B cell (primary cell): ENCODE data around the gene HK2. TPM values are rescaled to one million over a fixed set of nuclear protein-coding genes. Genes with fewer than 3 reads are reported as not detected.

ENCODE experiments used
- ATAC-seq: fragments of 200-7000 bp; cut with Tn5 transposase; one replicate; pipeline ENCODE4 v1.10.0; 2021; ENCODE audit warnings: low read depth, mild to moderate bottlenecking, moderate number of reproducible peaks, moderate library complexity
- CTCF ChIA-PET: fragments of 350-600 bp; sonication (Branson Sonifier 250); formaldehyde crosslinking; loops from one replicate; lab custom pipeline; 2021; ENCODE audit warnings: antibody characterized with exemption, inconsistent platforms; lab: Charles Lee
- POLR2A ChIA-PET: fragments of 350-600 bp; sonication (Branson Sonifier 250); formaldehyde crosslinking; loops from one replicate; lab custom pipeline; 2021; ENCODE audit warnings: antibody characterized with exemption; lab: Charles Lee
- DNase-seq: peaks from one replicate; pipeline ENCODE4 v3.0.0; 2013
- H2AFZ ChIP-seq: 2 replicates; pipeline ENCODE4 v1.6.1; 2012; ENCODE audit warnings: mild to moderate bottlenecking, low read depth, low read length; ENCODE audit not compliant: insufficient read depth, poor library complexity, severe bottlenecking
- H3K27ac ChIP-seq, 2 donors: 1 replicate in 1 of 2; 2 replicates in 1 of 2; pipeline ENCODE4 v1.5.1; 2012 to 2013; ENCODE audit warnings: low read length in 2 of 2, mild to moderate bottlenecking in 2 of 2, moderate library complexity in 1 of 2
- H3K27me3 ChIP-seq, 4 experiments: fragments of 200-600 bp in 1 of 4; sonication (generic) in 1 of 4; replicated peaks in 1 of 4; 1 replicate in 2 of 4; 2 replicates in 2 of 4; pipeline versions ENCODE4 v1.6.1 to v1.7.0; 2013 to 2016; ENCODE audit warnings: low read length in 3 of 4, mild to moderate bottlenecking in 2 of 4, mixed read lengths in 1 of 4, moderate library complexity in 1 of 4; ENCODE audit not compliant: insufficient read depth in 4 of 4, control insufficient read depth in 3 of 4; ENCODE audit errors: control extremely low read depth in 1 of 4
- H3K36me3 ChIP-seq, 2 experiments: replicated peaks in 1 of 2; 1 replicate in 1 of 2; 2 replicates in 1 of 2; pipeline versions ENCODE4 v1.6.1 to v1.7.1; 2013; ENCODE audit warnings: low read length in 1 of 2; ENCODE audit not compliant: insufficient read depth in 2 of 2, control insufficient read depth in 1 of 2; ENCODE audit errors: control extremely low read depth in 1 of 2, extremely low read depth in 1 of 2
- H3K4me1 ChIP-seq, 2 donors: fragments of 200-600 bp in 1 of 2; sonication (generic) in 1 of 2; 1 replicate in 1 of 2; 2 replicates in 1 of 2; pipeline versions ENCODE4 v1.5.1 to v1.6.1; 2013 to 2017; ENCODE audit warnings: low read length in 2 of 2; ENCODE audit not compliant: control insufficient read depth in 2 of 2, insufficient read depth in 2 of 2
- H3K4me2 ChIP-seq: replicated peaks from 2 replicates; pipeline ENCODE3; 2012; ENCODE audit warnings: mild to moderate bottlenecking, low read depth, low read length; ENCODE audit not compliant: poor library complexity, severe bottlenecking
- H3K4me3 ChIP-seq, 5 experiments: fragments of 200-600 bp in 1 of 5; sonication (generic) in 1 of 5; 1 replicate in 3 of 5; 2 replicates in 2 of 5; pipeline versions ENCODE4 v1.5.1 to v1.7.0; 2011 to 2016; ENCODE audit warnings: low read length in 4 of 5, mild to moderate bottlenecking in 4 of 5, low read depth in 2 of 5, control low read depth in 1 of 5, moderate library complexity in 1 of 5; ENCODE audit not compliant: insufficient read depth in 1 of 5; ENCODE audit errors: control extremely low read depth in 1 of 5, extremely low read depth in 1 of 5
- H3K79me2 ChIP-seq: fragments of 200-600 bp; sonication (generic); one replicate; pipeline ENCODE4 v1.6.0; 2016; ENCODE audit warnings: low read length; ENCODE audit not compliant: control insufficient read depth, insufficient read depth
- H3K9ac ChIP-seq: fragments of 200-600 bp; sonication (generic); 2 replicates; pipeline ENCODE4 v1.6.1; 2017; ENCODE audit warnings: mild to moderate bottlenecking, low read length, moderate library complexity
- H3K9me3 ChIP-seq, 3 donors: one replicate each; pipeline versions ENCODE4 v1.6.1 to v1.7.1; 2013; ENCODE audit warnings: low read length in 2 of 3; ENCODE audit not compliant: control insufficient read depth in 2 of 3, insufficient read depth in 1 of 3; ENCODE audit errors: control extremely low read depth in 1 of 3
- H4K20me1 ChIP-seq: 2 replicates; pipeline ENCODE4 v1.6.0; 2012; ENCODE audit warnings: mild to moderate bottlenecking, low read length; ENCODE audit not compliant: insufficient read depth, control insufficient read depth, poor library complexity, severe bottlenecking
- H3K27ac Mint-ChIP-seq: one replicate; pipeline ENCODE4 v1.8.0; 2021; ENCODE audit warnings: mixed read lengths
- H3K27me3 Mint-ChIP-seq: one replicate; pipeline ENCODE4 v1.8.0; 2021; ENCODE audit warnings: mixed read lengths
- H3K4me1 Mint-ChIP-seq: one replicate; pipeline ENCODE4 v1.8.0; 2021; ENCODE audit warnings: mixed read lengths
- H3K4me3 Mint-ChIP-seq: one replicate; pipeline ENCODE4 v1.8.0; 2021; ENCODE audit warnings: mixed read lengths
- H3K9me3 Mint-ChIP-seq: one replicate; pipeline ENCODE4 v1.8.0; 2022; ENCODE audit warnings: mixed read lengths; ENCODE audit not compliant: insufficient read depth
- CTCF ChIP-seq: fragments of 200-600 bp; IDR thresholded peaks from one replicate; pipeline ENCODE4 v1.8.0; 2022; ENCODE audit warnings: antibody characterized with exemption, mild to moderate bottlenecking
- EZH2 ChIP-seq: IDR thresholded peaks from 2 replicates; pipeline ENCODE4 v1.6.1; 2012; ENCODE audit warnings: borderline replicate concordance, low read depth, mild to moderate bottlenecking, moderate library complexity, low read length; ENCODE audit not compliant: insufficient read depth, poor library complexity, severe bottlenecking
- WGBS: methylation state at CpG from one replicate; pipeline ENCODE4 v1.1.5; 2013; ENCODE audit warnings: missing lambda C conversion rate; ENCODE audit not compliant: insufficient coverage; 5-methylcytosine and 5-hydroxymethylcytosine counted together
- intact Hi-C: fragments of 100-400 bp; cut with micrococcal nuclease; formaldehyde crosslinking; loops from one replicate; pipeline ENCODE4 v1.10.0; 2022
- polyA plus RNA-seq: library from polyadenylated mRNA; depleted of rRNA; stranded (reverse); fragments of >200 nt; gene quantifications from 2 replicates; pipeline ENCODE4 v1.2.3, GENCODE V29; 2012
- total RNA-seq, 2 donors: library from RNA; stranded (reverse); fragments of 120-200 nt in 1 of 2; gene quantifications; 1 replicate in 1 of 2; 2 replicates in 1 of 2; pipeline versions ENCODE4 v1.2.3 to v1.2.4, GENCODE V29; 2013 to 2022

The HK2 gene
- total and polyA plus RNA-seq, 2 donors (not counting 1 experiment from before 2014, with no cell fraction given) = 5.0 to 5.7 TPM

DNA sequence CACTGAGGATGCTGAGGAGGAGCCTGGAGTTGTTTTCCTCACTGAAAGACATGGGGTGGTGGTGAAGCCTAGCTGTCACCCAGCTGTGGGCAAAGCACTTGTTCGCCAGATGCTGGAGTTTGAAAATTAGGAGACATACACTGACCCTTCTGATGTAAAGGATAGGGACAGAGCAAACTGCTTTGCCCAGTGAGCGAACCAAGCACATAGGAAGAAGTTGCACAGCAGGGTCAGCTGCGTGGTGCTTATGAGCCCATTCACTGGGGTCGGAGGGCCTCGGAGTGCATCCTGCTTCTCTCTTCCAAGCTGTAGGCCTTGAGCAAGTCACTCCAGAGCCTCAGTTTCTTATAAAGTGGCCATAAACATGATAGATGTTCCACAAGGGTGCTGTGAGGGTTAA, 50.9 kb downstream of the HK2 start:
- no peaks in the 10 kb centered on the region for H3K27me3 Mint-ChIP-seq
- ChIA-PET POLR2A (no interaction called here), CTCF (interaction anchor here (2.6 to 3.6 kb wide), 2 partner anchors 9 to 170 kb away, joined by 11 to 18 read pairs; no protein-coding TSS in a partner anchor)
- WGBS = 97% methylated on average over 5 of the region's 5 CpGs
- H3K27ac ChIP-seq = no peak overlapping the region
- no peaks in the 10 kb centered on the region for H3K4me1 ChIP-seq
- H3K4me1 Mint-ChIP-seq = no peaks in the 10 kb centered on the region
- intact Hi-C loops = no loop called here
- DNase-seq (no peak), ATAC-seq (no peak)
- no peak overlapping the region for H3K4me3 Mint-ChIP-seq
- no peak overlapping the region for H3K4me2 ChIP-seq
- H3K36me3 ChIP-seq = peaks cover 9 to 91% of the 10 kb centered on the region in 2 experiments
- H3K27ac Mint-ChIP-seq = no peak overlapping the region
- H3K9ac ChIP-seq = no peak overlapping the region
- no peaks in the 10 kb centered on the region for H3K27me3 ChIP-seq
- H2AFZ ChIP-seq = no peak overlapping the region
- H3K79me2 ChIP-seq = no peaks in the 10 kb centered on the region
- no peaks in the 10 kb centered on the region for H4K20me1 ChIP-seq
- H3K9me3 Mint-ChIP-seq = no peaks in the 10 kb centered on the region
- H3K9me3 ChIP-seq = no peaks in the 10 kb centered on the region
- no peak overlapping the region for H3K4me3 ChIP-seq
- TF ChIP-seq CTCF = no peak
- TF ChIP-seq EZH2 = no peak

DNA sequence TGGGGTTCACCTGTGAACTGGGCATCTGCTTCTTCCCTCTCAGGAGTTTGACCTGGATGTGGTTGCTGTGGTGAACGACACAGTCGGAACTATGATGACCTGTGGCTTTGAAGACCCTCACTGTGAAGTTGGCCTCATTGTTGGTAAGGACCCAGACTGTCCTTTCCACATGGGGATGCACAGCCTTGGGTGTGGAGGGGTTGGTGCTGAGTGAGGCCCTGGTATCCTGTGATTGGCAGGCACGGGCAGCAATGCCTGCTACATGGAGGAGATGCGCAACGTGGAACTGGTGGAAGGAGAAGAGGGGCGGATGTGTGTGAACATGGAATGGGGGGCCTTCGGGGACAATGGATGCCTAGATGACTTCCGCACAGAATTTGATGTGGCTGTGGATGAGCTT, 52.3 kb downstream of the HK2 start:
- ATAC-seq (no peak), DNase-seq (no peak)
- Histone ChIP-seq H3K9me3 (no peaks in the 10 kb centered on the region), H3K27me3 (no peaks in the 10 kb centered on the region), H3K4me2 (no peak overlapping the region), H3K9ac (no peak overlapping the region), H3K36me3 (peaks cover 11 to 89% of the 10 kb centered on the region in 2 experiments), H3K79me2 (no peaks in the 10 kb centered on the region), H2AFZ (no peak overlapping the region), H4K20me1 (no peaks in the 10 kb centered on the region), H3K4me1 (no peaks in the 10 kb centered on the region), H3K4me3 (no peak overlapping the region), H3K27ac (no peak overlapping the region)
- no peak overlapping the region for H3K4me3 Mint-ChIP-seq
- H3K4me1 Mint-ChIP-seq = no peaks in the 10 kb centered on the region
- H3K27ac Mint-ChIP-seq = no peak overlapping the region
- intact Hi-C loops = no loop called here
- 100% methylated on average over 8 of the region's 8 CpGs for WGBS
- no peak for TF ChIP-seq EZH2
- no peak for TF ChIP-seq CTCF
- H3K27me3 Mint-ChIP-seq = no peaks in the 10 kb centered on the region
- CTCF ChIA-PET = interaction anchor here (2.6 to 3.6 kb wide), 2 partner anchors 11 to 171 kb away, joined by 11 to 18 read pairs; no protein-coding TSS in a partner anchor
- POLR2A ChIA-PET = no interaction called here
- H3K9me3 Mint-ChIP-seq = no peaks in the 10 kb centered on the region
